ENCODE data around the gene AZU1.

GRCh38 chr19:867855-868457 lies 40.3 kb downstream of the AZU1 start:
- TF ChIP-seq CTCF (IDR thresholded peaks at IDR 0.05) (no peak), POLR2A (IDR thresholded peaks at IDR 0.05) (no peak)

Data from thyroid gland (tissue), 4 donors.